ENCODE measurements around the gene DENND5B. TPM values are rescaled to one million over a fixed set of nuclear protein-coding genes. Genes with fewer than 3 reads are reported as not detected.
"Not testable (repeated sequence)": the region's sequence is repeated elsewhere in the genome, so short reads cannot be mapped to it uniquely, and the experiment has no call there.

DENND5B gene
- 18.6 TPM for total RNA-seq

- peak; percentile 73 for ATAC-seq
- peak; percentile 89 for DNase-seq (ENCODE audit: low spot score)
These were observed at the start of gene DENND5B for GRCh38 chr12:31590642-31591379. DENND5B (minus strand) TSS chr12:31591136; CDS start chr12:31590832, 304 bp downstream.

- DNase-seq (ENCODE audit: low spot score) (no peak), ATAC-seq (no peak)
These were observed 43.7 kb upstream of the DENND5B start for GRCh38 chr12:31634620-31635019.

GRCh38 chr12:31633464-31633863 lies 42.5 kb upstream of the DENND5B start:
- ATAC-seq (no peak), DNase-seq (ENCODE audit: low spot score) (no peak)

GRCh38 chr12:31631809-31632208 lies 40.9 kb upstream of the DENND5B start:
- no peak for ATAC-seq
- no peak for DNase-seq (ENCODE audit: low spot score)

- no peak for ATAC-seq
- no peak for DNase-seq (ENCODE audit: low spot score)
These were observed 40.2 kb upstream of the DENND5B start for GRCh38 chr12:31631023-31631724.

GRCh38 chr12:31629756-31630732 lies 39.1 kb upstream of the DENND5B start:
- DNase-seq (ENCODE audit: low spot score) (no peak), ATAC-seq (peak; percentile 68)

- ATAC-seq (no peak), DNase-seq (ENCODE audit: low spot score) (no peak)
These were observed 36.6 kb upstream of the DENND5B start for GRCh38 chr12:31627456-31628054.

- ATAC-seq (no peak), DNase-seq (ENCODE audit: low spot score) (no peak)
These were observed 35.5 kb upstream of the DENND5B start for GRCh38 chr12:31626270-31626995.

GRCh38 chr12:31622038-31622437 lies 31.1 kb upstream of the DENND5B start:
- no peak for ATAC-seq
- no peak for DNase-seq (ENCODE audit: low spot score)

GRCh38 chr12:31620311-31620710 lies 29.4 kb upstream of the DENND5B start:
- DNase-seq (ENCODE audit: low spot score): no peak
- ATAC-seq: no peak

GRCh38 chr12:31618228-31619025 lies 27.5 kb upstream of the DENND5B start:
- DNase-seq (ENCODE audit: low spot score): no peak

GRCh38 chr12:31612819-31613218 lies 21.9 kb upstream of the DENND5B start:
- no peak for DNase-seq (ENCODE audit: low spot score)
- no peak for ATAC-seq

More at GRCh38 chr12:31618228-31619025, 27.5 kb upstream of the DENND5B start:
- no peak for ATAC-seq

- not testable (repeated sequence) for DNase-seq (ENCODE audit: low spot score); ATAC-seq
These were observed 17.4 kb upstream of the DENND5B start for GRCh38 chr12:31608299-31608698.

- ATAC-seq (no peak), DNase-seq (ENCODE audit: low spot score) (no peak)
These were observed 14.6 kb upstream of the DENND5B start for GRCh38 chr12:31605531-31605930.

GRCh38 chr12:31603546-31604009 lies 12.6 kb upstream of the DENND5B start:
- ATAC-seq (no peak), DNase-seq (ENCODE audit: low spot score) (no peak)

- no peak for ATAC-seq
- no peak for DNase-seq (ENCODE audit: low spot score)
These were observed 9.8 kb upstream of the DENND5B start for GRCh38 chr12:31600750-31601149.

GRCh38 chr12:31600252-31600651 lies 9.3 kb upstream of the DENND5B start:
- no peak for DNase-seq (ENCODE audit: low spot score)
- no peak for ATAC-seq

- ATAC-seq: no peak
- DNase-seq (ENCODE audit: low spot score): no peak
These were observed 8.1 kb upstream of the DENND5B start for GRCh38 chr12:31599053-31599452.

GRCh38 chr12:31597066-31597465 lies 6.1 kb upstream of the DENND5B start:
- ATAC-seq (no peak), DNase-seq (ENCODE audit: low spot score) (no peak)
